Measurements from ENCODE around the gene SEC16A.
"Not testable (repeated sequence)": the region's sequence is repeated elsewhere in the genome, so short reads cannot be mapped to it uniquely, and the experiment has no call there.

Gene SEC16A

GRCh38 chr9:136441681-136442245 lies 41.1 kb downstream of the SEC16A start:
- DNase-seq (ENCODE audit: low read depth in 3 of 3, low spot score in 1 of 3) = no peak

GRCh38 chr9:136441191-136441680 lies 41.6 kb downstream of the SEC16A start:
- no peak for DNase-seq (ENCODE audit: low read depth in 3 of 3, low spot score in 1 of 3)

DNA sequence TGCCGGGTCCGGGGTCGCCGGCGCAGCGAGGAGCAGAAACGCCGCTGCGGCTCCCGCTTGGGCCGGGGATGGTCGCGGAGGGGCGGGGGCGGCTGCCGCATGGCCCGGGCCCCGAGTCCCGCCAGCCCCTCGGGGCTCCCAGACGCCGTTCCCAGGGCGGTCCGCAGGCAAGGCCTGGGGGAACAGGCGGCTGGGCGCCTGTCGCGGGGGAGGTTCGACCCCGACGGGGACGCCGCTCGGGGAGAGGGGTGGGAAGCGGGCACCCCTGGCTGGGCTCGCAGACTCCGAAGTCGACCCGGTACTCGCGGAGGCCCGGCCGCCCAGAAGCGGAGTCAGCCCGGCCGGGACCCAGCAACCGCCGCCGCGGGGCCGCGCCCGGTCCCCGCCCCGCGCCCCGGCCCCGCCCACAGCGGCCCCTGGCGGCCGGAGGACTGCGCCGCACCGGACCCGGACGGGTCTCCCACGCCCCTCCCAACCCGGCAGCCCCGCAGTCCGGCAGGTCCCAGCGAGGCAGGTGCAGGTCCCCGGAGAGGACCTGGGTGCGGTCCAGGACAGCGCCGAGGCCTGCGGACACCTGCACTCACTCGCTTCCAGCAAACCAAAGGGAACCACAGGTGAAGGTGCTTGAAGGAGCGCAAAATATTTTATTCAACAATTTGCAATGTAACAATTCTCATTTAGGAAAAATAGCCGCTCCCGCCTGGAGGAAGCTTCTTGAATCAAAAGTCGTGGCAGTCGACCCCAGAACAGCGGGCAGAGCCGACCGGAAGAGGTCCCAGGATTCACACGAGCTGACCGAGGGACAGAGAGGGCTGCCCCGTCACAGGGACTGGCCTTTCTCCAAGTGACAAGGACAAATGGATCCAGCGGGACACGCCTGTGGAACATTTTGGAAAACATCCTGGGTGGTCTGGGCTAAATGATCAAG lies 43.1 kb downstream of the SEC16A start, which contains the start of gene INPP5E:
Gene INPP5E, minus strand, starts transcription at position 365 of the 928 bp plus-strand sequence. CDS start 426 bp downstream, outside the sequence.
- peak; percentile 38 to 93 (median 78) for DNase-seq (ENCODE audit: low read depth in 3 of 3, low spot score in 1 of 3)

DNA sequence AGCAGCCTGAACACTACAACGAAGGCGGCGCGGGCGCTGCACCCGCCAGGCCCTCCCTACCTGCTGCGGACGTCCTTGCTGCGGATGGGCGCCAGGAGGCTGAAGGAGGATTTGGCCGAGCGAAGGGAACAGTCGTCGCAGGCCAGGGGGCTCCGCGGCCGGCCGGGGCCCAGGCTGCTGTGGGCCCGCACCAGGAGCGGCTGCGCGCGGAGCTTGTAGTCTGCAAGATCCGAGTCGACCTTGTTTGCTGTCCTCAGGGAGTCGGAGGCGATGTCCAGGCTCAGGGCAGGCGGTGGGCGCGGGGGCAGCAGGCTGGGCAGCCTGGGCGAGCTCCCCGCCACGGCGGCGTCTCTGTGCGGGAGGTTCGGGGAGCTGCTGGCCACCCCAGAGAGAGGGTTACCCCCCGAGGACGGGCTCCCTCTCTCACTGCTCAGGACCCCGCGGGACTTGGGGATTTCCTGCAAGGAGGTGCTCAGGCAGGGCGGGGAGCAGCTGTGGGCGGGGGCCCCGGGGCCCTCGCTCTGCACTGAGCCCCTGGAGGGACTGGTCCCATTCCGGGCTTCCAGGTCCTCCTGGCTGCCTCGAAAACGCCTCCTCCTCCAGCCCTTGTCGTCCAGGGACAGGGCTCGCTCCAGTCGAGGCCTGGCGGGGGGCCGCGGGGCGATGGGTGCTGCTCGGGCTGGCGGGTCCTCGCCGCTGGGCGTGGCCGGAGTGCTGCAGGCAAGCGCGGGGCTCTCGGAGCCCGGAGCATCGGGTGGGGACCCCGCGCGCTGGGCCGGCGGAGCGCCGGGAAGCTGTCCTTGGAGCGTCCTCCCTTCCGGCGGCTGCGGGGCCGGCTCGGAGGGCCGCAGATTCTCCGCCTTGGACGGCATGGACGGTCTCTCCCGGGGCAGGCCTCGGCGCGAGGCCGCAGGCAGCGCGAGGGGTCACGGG lies 44.0 kb downstream of the SEC16A start:
- peak; percentile 20 to 40 (median 25) for DNase-seq (ENCODE audit: low read depth in 3 of 3, low spot score in 1 of 3)

DNA sequence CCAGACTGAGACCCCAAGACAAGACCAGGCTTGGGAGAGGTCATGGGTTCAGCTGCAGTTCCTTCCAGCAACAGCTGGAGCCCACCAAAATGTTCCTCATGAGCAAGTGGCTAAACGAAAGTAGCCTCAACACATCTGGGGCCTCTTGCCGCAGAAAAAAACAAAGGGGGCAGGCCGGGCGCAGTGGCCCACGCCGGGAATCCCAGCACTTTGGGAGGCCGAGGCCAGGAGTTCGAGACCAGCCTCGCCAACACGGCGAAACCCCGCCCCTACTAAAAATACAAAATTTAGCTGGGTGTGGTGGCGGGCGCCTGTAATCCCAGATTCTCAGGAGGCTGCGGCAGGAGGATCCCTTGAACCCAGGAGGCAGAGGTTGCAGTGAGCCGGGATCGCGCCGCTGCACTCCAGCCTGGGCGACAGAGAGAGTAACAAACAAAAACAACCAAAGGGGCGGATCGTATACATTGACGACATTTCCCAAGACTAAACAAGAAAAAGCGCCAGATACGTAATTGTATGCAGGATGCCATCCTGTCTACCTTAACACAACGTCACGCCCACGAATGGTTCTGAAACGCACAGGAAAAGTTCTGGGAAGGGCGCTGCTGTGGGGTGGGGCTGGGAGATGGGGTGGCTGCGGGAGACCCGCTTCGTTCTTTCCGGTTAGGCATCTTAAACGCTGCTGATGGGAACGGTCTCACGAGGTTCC lies 44.8 kb downstream of the SEC16A start:
- no peak for DNase-seq (ENCODE audit: low read depth in 3 of 3, low spot score in 1 of 3)

DNA sequence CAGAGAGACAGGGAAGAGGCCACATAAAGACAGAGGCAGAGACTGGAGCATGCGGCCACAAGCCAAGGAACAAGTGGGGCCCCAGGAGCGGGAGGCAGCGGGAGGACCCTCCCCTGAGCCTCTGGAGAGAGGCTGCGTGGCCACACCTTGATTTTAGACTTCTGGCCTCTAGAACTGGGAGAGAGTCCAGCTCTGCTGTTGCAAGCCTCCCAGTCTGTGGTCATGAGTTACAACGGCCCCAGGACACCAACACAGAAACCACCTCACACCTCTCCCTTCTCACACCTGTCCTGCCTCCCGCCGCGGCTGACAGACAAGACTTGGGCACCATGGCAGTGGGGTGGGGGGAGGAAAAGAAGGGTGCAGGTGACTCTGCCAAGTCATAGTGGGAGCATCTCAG lies 45.4 kb downstream of the SEC16A start:
- DNase-seq (ENCODE audit: low read depth in 3 of 3, low spot score in 1 of 3) = no peak

- no peak for DNase-seq (ENCODE audit: low read depth in 3 of 3, low spot score in 1 of 3)
Measured at GRCh38 chr9:136436055-136436634, 46.7 kb downstream of the SEC16A start.

DNA sequence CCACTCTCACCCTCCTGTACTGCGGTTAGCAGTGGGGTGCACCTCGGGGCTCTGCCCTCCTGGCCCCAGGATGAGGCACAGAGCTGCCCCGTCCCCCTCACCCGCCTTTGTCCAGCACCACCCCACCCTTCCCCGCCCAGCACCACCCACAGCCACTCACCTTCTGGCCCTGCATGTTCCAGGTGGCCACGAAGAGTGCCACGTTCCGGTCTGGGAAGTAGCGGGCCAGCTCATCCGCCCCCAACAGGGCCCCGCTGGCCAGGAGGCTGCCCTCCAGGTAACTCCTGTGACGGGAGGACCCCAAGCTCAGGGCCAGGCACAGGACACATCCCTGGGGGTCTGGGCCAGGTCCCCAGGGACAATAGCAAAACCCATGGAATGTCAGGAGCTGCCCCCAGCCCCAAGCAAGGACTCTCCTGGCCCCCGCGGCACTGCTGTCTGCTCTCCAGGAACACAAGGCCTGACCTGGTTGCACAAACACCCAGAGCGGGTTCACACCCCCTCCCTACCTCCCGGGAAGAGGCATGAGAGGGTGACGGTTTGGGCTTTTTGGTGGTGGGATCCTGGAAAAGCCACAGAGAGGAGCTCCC lies 48.2 kb downstream of the SEC16A start:
- DNase-seq (ENCODE audit: low read depth in 3 of 3, low spot score in 1 of 3) = no peak

DNA sequence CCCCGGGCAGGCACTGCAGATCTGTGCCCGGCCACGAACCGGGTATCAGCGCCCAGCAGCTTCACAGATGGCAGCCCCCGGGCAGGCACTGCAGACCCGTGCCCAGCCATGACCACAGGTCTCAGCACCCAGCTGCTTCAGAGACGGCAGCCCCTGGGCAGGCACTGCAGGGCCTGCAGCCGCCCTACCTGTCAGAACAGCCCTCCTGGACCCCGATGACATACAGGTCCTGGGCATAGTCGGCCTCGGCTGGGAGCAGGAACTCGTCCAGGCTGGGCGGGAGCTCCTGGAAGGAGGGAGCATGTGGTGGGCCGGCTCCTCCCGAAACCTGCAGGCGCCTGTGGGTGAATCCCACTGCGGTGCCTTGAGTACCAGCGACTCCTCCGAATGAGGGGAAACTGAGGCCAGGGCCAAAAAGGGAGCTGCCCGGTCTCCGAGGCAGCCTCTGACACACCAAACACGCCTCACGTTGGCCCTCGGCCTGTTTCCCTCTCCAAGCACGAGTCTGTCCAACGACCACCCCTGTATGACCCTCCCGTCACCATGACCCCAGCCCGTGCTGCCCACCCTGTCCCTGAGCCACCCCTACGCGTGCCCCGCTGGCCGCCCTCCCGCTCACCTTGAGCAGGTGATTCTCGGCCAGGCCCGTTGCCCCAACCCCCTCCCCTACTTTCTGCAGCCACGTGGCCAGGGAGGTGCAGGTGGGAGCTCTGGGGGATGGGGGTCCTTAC lies 48.8 kb downstream of the SEC16A start:
- no peak for DNase-seq (ENCODE audit: low read depth in 3 of 3, low spot score in 1 of 3)

DNA sequence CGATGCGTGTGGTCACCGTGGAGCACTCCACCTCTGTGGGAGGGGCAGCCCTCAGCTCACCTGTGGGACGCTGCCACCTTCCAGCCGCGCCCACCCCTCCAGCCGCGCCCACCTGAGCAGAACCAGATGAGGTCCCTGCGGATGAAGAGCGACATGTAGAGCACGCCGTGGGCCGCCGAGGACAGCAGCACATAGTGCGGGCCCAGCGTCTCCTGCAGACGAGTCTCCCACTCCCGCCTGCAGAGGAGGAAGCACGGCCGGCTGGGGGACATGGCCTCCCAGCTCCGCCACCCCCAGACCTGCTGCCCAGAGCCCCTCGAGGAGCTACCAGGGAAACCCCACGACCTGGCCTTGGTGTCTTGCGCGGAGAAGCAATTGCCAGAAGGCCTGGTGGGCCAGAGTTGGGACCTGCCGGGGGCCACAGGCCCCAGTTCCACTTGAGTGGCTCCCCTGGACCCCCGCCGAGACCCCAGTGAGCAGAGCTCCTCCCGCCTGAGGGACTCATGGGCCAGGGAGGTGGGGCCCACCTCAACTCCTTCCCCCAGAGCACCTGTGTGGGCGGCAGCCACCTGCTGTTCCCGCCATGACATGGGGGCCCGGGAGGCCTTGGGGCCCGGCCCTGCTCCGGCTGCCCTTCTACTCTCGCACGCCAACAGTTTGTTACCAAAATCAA lies 49.7 kb downstream of the SEC16A start:
- DNase-seq (ENCODE audit: low read depth in 3 of 3, low spot score in 1 of 3) = no peak

GRCh38 chr9:136432591-136432990 lies 50.2 kb downstream of the SEC16A start:
- DNase-seq (ENCODE audit: low read depth in 3 of 3, low spot score in 1 of 3) = no peak

DNA sequence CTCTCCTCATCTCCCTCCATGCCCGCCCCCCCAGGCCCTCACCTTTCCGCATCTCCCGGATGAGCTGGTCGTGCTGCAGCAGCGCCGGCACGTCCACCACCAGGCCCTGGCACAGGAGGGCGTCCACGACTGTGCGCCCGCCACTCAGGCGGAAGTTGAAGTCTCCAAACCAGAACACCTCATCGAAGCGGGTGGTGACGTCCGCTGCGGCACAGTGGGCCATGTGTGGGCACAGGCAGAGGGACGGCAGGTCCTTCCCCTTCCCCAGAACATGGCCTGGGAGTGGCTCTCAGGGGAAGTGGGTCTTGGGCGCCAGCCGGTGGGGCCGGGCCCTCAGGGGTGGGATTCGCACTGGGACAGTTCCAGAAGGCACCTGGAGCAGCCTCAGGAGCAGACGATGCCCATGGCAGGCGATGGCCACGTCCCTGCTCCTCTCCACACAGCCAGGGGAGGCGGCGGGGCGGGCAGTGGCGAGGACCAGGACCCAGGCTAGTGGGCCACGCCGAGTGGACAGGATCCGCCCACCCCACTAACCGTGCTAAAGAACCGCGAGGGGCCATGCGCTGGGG lies 51.0 kb downstream of the SEC16A start:
- no peak for DNase-seq (ENCODE audit: low read depth in 3 of 3, low spot score in 1 of 3)

- DNase-seq (ENCODE audit: low read depth in 3 of 3, low spot score in 1 of 3) = no peak
Measured at GRCh38 chr9:136430588-136431234, 52.1 kb downstream of the SEC16A start.

DNA sequence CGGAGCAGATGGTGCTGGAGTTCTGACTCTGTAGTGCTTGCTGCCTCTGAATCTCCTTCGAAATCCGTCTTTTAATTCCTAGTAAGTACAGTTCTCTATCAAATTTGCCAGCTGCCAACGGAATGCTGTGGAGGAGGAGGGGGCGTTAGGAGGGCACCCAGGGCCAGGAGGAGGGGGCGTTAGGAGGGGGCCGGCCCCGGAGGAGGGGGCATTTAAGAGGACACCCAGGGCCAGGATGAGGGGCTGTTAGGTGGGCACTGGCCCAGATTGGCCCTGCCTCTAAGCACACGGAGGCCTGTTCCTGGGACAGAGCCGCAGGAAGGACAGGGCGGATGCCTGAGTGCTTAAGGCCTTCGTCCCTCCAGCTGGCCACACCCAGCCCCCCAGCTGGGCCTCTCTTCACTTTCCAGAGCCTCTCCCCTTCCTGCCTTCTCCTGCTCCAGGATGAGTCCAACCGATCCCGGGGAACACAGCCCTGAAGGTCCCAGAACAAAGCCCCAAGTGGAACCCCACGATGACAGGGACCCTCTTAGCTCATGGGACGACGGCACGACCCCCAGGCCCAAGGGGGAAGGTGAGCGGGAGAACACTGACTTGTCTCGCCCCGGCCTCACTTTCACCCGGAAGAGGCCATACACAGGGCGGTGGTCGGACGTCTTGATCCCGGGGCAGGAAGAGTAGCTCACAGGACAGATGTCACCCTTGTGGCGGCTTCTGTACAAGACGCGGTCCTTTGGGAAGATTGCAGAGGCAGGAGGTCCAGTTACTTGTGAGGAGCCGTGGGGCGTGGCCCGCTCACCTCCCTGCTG lies 53.0 kb downstream of the SEC16A start:
- no peak for DNase-seq (ENCODE audit: low read depth in 3 of 3, low spot score in 1 of 3)

GRCh38 chr9:136429075-136429628 lies 53.7 kb downstream of the SEC16A start:
- no peak for DNase-seq (ENCODE audit: low read depth in 3 of 3, low spot score in 1 of 3)

DNA sequence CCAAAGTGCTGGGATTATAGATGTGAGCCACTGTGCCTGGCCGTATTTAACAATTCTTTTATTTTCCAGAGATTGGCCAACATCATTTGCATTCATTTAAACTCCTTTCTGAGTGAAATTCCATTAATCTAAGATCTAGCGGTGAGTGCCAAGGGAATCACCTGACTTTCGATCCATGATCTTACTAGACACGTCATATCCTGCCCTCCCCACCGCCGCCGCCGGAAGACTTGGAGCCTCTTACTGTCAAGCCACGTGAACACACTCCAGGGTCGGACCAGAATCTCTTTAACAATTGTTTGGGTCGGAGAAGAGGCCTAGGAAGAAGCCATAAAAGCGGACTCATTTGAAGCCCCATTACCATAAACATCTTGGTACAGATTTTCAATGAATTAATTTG lies 56.1 kb downstream of the SEC16A start:
- DNase-seq (ENCODE audit: low read depth in 3 of 3, low spot score in 1 of 3) = no peak

GRCh38 chr9:136425367-136425766 lies 57.5 kb downstream of the SEC16A start:
- DNase-seq (ENCODE audit: low read depth in 3 of 3, low spot score in 1 of 3) = not testable (repeated sequence)

Data from stimulated activated CD4-positive, alpha-beta T cell treated with anti-CD3 and anti-CD28 coated beads, TNF-alpha, amount 100 ng/mL, for 1 hour (primary cell).